Nephron (organoid): ENCODE data around the gene MSI2.

Experiments
- H3K27ac Mint-ChIP-seq, 3 experiments: 2 replicates each; pipeline ENCODE4 v1.8.0; 2020; ENCODE audit warnings: mixed read lengths in 3 of 3, mild to moderate bottlenecking in 2 of 3, moderate library complexity in 1 of 3
- H3K27me3 Mint-ChIP-seq: 2 replicates; pipeline ENCODE4 v1.8.0; 2021; ENCODE audit warnings: low read depth, mild to moderate bottlenecking, moderate library complexity, mixed read lengths
- H3K36me3 Mint-ChIP-seq: 2 replicates; pipeline ENCODE4 v1.8.0; 2020; ENCODE audit warnings: low read depth, mixed read lengths
- H3K4me1 Mint-ChIP-seq: 2 replicates; pipeline ENCODE4 v1.8.0; 2020; ENCODE audit warnings: mixed read lengths
- H3K4me3 Mint-ChIP-seq, 3 experiments: 2 replicates each; pipeline ENCODE4 v1.8.0; 2020; ENCODE audit warnings: mild to moderate bottlenecking in 3 of 3, mixed read lengths in 3 of 3, moderate library complexity in 2 of 3
- H3K9me3 Mint-ChIP-seq: 2 replicates; pipeline ENCODE4 v1.8.0; 2020; ENCODE audit warnings: mixed read lengths
- TF ChIP-seq, protein P1 (sequence below), 3 experiments: fragments of 200-600 bp; sonication (generic); IDR thresholded peaks; one replicate each; pipeline ENCODE4 v1.5.0; 2021; ENCODE audit warnings: antibody characterized with exemption in 3 of 3; ENCODE audit not compliant: unreplicated experiment in 3 of 3

The MSI2 gene

GRCh38 chr17:57724729-57725125, 468.4 kb downstream of the MSI2 start:
- TF ChIP-seq, protein P1, sequence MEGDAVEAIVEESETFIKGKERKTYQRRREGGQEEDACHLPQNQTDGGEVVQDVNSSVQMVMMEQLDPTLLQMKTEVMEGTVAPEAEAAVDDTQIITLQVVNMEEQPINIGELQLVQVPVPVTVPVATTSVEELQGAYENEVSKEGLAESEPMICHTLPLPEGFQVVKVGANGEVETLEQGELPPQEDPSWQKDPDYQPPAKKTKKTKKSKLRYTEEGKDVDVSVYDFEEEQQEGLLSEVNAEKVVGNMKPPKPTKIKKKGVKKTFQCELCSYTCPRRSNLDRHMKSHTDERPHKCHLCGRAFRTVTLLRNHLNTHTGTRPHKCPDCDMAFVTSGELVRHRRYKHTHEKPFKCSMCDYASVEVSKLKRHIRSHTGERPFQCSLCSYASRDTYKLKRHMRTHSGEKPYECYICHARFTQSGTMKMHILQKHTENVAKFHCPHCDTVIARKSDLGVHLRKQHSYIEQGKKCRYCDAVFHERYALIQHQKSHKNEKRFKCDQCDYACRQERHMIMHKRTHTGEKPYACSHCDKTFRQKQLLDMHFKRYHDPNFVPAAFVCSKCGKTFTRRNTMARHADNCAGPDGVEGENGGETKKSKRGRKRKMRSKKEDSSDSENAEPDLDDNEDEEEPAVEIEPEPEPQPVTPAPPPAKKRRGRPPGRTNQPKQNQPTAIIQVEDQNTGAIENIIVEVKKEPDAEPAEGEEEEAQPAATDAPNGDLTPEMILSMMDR (IDR thresholded peaks at IDR 0.05; ENCODE audit: unreplicated experiment in 3 of 3) = no peak
- H3K4me1 Mint-ChIP-seq = peaks cover 41% of the 10 kb centered on the region
- no peaks in the 10 kb centered on the region for H3K9me3 Mint-ChIP-seq
- no peak overlapping the region for H3K4me3 Mint-ChIP-seq
- no peaks in the 10 kb centered on the region for H3K36me3 Mint-ChIP-seq
- no peak overlapping the region for H3K27ac Mint-ChIP-seq
- peaks cover 61% of the 10 kb centered on the region for H3K27me3 Mint-ChIP-seq

- Mint-ChIP-seq H3K4me3 (no peak overlapping the region), H3K4me1 (peaks cover 44% of the 10 kb centered on the region), H3K9me3 (no peaks in the 10 kb centered on the region), H3K36me3 (no peaks in the 10 kb centered on the region), H3K27ac (no peak overlapping the region), H3K27me3 (peaks cover 60% of the 10 kb centered on the region)
- TF ChIP-seq, protein P1 (IDR thresholded peaks at IDR 0.05; ENCODE audit: unreplicated experiment in 3 of 3) = no peak
Observed at GRCh38 chr17:57726213-57726790, 470.0 kb downstream of the MSI2 start.

- H3K4me3 Mint-ChIP-seq = no peak overlapping the region
- no peaks in the 10 kb centered on the region for H3K9me3 Mint-ChIP-seq
Observed at GRCh38 chr17:57726838-57727237, 470.5 kb downstream of the MSI2 start.

GRCh38 chr17:57727630-57728175, 471.4 kb downstream of the MSI2 start:
- H3K4me3 Mint-ChIP-seq = no peak overlapping the region
- peaks cover 42% of the 10 kb centered on the region for H3K4me1 Mint-ChIP-seq
- H3K36me3 Mint-ChIP-seq = no peaks in the 10 kb centered on the region
- TF ChIP-seq, protein P1 (IDR thresholded peaks at IDR 0.05; ENCODE audit: unreplicated experiment in 3 of 3) = no peak
- H3K27me3 Mint-ChIP-seq = peaks cover 57% of the 10 kb centered on the region
- no peak overlapping the region for H3K27ac Mint-ChIP-seq
- no peaks in the 10 kb centered on the region for H3K9me3 Mint-ChIP-seq

More at GRCh38 chr17:57726838-57727237, 470.5 kb downstream of the MSI2 start:
- no peaks in the 10 kb centered on the region for H3K36me3 Mint-ChIP-seq
- no peak overlapping the region for H3K27ac Mint-ChIP-seq
- H3K27me3 Mint-ChIP-seq = peaks cover 60% of the 10 kb centered on the region
- TF ChIP-seq, protein P1 (IDR thresholded peaks at IDR 0.05; ENCODE audit: unreplicated experiment in 3 of 3) = no peak
- H3K4me1 Mint-ChIP-seq = peaks cover 44% of the 10 kb centered on the region

GRCh38 chr17:57730026-57730701, 473.8 kb downstream of the MSI2 start:
- H3K36me3 Mint-ChIP-seq = no peaks in the 10 kb centered on the region
- no peak overlapping the region for H3K27ac Mint-ChIP-seq
- H3K4me1 Mint-ChIP-seq = peaks cover 30% of the 10 kb centered on the region
- H3K27me3 Mint-ChIP-seq = peaks cover 63% of the 10 kb centered on the region
- H3K4me3 Mint-ChIP-seq = no peak overlapping the region
- TF ChIP-seq, protein P1 (IDR thresholded peaks at IDR 0.05; ENCODE audit: unreplicated experiment in 3 of 3) = no peak
- no peaks in the 10 kb centered on the region for H3K9me3 Mint-ChIP-seq
